ENCODE data around the gene GPR141.

DNA sequence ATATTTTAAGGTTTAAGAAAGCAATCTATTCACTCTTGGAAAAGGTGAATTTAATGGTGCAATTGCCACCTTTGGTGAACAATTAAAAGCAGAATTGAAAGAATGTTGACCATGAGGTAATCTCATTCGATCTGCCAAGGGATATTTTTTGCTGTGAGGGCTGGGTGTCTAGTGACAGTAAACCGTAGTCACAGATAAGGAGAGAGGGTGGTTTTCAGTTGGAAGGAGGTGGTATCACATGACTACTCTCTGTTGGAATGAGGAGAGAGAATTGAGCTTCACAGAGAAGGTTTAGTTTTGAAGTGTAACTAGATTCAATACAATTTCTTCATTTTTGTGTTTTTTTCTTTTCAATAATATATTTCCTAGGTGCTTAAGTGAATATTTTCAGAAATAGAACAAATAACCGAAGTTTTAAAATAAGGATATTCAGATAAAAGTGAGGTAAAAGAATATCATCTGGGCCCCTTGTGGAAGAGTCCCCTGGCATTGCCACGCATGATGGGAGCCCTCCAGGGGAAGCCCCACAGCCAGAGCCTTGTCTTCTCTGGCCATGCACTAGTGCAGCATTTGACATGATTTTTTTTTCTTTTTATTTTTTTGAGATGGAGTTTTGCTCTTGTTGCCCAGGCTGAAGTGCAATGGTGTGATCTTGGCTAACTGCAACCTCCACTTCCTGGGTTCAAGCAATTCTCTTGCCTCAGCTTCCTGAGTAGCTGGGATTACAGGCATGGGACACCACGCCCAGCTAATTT is 73.4 kb downstream of the GPR141 start:
- no peak for TF ChIP-seq EZH2phosphoT487 (IDR thresholded peaks at IDR 0.05; ENCODE audit: borderline replicate concordance)
- TF ChIP-seq, protein P1, sequence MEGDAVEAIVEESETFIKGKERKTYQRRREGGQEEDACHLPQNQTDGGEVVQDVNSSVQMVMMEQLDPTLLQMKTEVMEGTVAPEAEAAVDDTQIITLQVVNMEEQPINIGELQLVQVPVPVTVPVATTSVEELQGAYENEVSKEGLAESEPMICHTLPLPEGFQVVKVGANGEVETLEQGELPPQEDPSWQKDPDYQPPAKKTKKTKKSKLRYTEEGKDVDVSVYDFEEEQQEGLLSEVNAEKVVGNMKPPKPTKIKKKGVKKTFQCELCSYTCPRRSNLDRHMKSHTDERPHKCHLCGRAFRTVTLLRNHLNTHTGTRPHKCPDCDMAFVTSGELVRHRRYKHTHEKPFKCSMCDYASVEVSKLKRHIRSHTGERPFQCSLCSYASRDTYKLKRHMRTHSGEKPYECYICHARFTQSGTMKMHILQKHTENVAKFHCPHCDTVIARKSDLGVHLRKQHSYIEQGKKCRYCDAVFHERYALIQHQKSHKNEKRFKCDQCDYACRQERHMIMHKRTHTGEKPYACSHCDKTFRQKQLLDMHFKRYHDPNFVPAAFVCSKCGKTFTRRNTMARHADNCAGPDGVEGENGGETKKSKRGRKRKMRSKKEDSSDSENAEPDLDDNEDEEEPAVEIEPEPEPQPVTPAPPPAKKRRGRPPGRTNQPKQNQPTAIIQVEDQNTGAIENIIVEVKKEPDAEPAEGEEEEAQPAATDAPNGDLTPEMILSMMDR (conservative IDR thresholded peaks at IDR 0.05; ENCODE audit: low read length), result no peak
